Right lobe of liver (tissue), 4 donors: Measurements from ENCODE around the gene TACC3.

Source experiments
- CTCF ChIP-seq, 4 donors: fragments of 200-600 bp in 3 of 4; fragments of 450-650 bp in 1 of 4; IDR thresholded peaks; one replicate each; pipeline versions ENCODE4 v1.5.1 to v1.8.0; 2016 to 2022; ENCODE audit warnings: antibody characterized with exemption in 4 of 4, mild to moderate bottlenecking in 2 of 4
- POLR2A ChIP-seq: fragments of 450-650 bp; IDR thresholded peaks from one replicate; pipeline ENCODE4 v1.6.1; 2017; ENCODE audit warnings: antibody characterized with exemption, mild to moderate bottlenecking
- donor health status: DM: no; HTN: no; CAD: no.
- donor health status: DM: no; HTN: no; CAD: no.
- donor health status: DM: no; HTN: yes; CAD: no.

GRCh38 chr4:1766106-1767060 lies 45.1 kb downstream of the TACC3 start:
- TF ChIP-seq CTCF (IDR thresholded peaks at IDR 0.05) (no peak), POLR2A (no peak)
